LNCaP clone FGC (cell line): ENCODE results near the gene ZNF580.

Experiments used
- DNase-seq: peaks from one replicate; pipeline ENCODE4 v3.0.0-alpha.2; 2011; ENCODE audit warnings: low read depth
- H3K4me3 ChIP-seq: 2 replicates; pipeline ENCODE4 v1.5.1; 2011; ENCODE audit warnings: mild to moderate bottlenecking, low read depth, low read length, control low read depth
- TF ChIP-seq, protein P1 (sequence below): IDR thresholded peaks from 2 replicates; pipeline ENCODE4 v1.5.1; 2012; ENCODE audit warnings: mild to moderate bottlenecking; ENCODE audit not compliant: control insufficient read depth, insufficient read depth; ENCODE audit errors: extremely low read depth

Gene ZNF580

DNA sequence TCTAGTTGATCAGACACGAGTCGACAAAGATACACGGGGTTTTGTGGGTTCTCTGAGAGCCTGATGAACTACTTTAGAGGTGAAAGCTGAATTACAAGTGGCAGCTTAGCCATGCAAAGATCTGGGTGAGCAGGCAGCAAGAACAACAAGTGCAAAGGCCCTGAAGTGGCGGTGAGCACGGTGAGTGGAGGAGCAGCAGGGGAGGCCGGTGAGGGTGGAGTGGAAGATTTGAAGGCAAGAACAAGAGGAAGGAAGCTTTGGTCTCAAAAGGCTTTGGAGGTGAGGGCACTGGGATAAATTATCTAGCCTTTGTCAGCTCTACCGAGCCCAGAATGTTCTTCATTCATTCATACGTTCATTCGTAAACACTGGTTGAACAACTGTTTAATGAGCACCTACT lies 34.0 kb upstream of the ZNF580 start:
- no peak for DNase-seq
- peak overlapping the region; percentile 96 for H3K4me3 ChIP-seq
- TF ChIP-seq, protein P1, sequence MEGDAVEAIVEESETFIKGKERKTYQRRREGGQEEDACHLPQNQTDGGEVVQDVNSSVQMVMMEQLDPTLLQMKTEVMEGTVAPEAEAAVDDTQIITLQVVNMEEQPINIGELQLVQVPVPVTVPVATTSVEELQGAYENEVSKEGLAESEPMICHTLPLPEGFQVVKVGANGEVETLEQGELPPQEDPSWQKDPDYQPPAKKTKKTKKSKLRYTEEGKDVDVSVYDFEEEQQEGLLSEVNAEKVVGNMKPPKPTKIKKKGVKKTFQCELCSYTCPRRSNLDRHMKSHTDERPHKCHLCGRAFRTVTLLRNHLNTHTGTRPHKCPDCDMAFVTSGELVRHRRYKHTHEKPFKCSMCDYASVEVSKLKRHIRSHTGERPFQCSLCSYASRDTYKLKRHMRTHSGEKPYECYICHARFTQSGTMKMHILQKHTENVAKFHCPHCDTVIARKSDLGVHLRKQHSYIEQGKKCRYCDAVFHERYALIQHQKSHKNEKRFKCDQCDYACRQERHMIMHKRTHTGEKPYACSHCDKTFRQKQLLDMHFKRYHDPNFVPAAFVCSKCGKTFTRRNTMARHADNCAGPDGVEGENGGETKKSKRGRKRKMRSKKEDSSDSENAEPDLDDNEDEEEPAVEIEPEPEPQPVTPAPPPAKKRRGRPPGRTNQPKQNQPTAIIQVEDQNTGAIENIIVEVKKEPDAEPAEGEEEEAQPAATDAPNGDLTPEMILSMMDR = no peak

- DNase-seq = no peak
- TF ChIP-seq, protein P1 = no peak
- H3K4me3 ChIP-seq = no peak overlapping the region
Observed at GRCh38 chr19:55609326-55609725, 31.5 kb upstream of the ZNF580 start.

DNA sequence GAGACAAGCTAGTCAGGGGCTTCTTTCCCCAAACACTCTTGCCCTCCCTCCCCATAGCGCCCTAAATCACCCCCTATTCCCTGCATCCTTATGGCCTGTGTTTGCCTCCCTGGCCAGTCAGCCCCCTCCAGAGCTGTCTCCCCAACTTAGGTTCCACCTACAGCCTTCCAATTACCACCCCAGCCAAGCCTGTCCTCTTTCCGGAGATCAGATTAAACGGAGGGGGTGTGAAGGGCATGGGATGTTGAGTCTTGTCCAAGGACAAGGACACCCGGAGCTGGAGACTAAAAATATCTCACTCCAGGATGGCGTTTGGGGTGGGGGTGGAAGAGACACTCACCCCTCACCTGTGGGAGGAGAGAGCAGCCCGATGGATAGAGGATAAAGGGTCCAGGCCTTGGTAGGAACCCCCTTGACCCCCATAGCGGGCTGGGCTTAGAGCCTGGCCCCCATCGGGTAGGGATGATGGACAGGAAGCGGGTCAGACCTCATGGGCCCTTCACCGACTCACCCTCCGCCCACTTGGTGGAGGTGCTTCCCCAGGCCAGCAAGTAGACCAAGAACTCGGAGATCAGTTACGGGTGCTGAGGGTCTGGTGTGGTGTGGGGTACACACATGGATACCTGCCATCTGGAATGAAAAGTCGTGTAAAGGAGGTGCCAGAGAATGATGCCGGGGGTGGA lies 29.4 kb upstream of the ZNF580 start:
- TF ChIP-seq, protein P1 = no peak
- DNase-seq = no peak
- no peak overlapping the region for H3K4me3 ChIP-seq

GRCh38 chr19:55611983-55612645 lies 28.7 kb upstream of the ZNF580 start:
- TF ChIP-seq, protein P1 = no peak
- DNase-seq = no peak
- no peak overlapping the region for H3K4me3 ChIP-seq

- no peak overlapping the region for H3K4me3 ChIP-seq
- DNase-seq = no peak
- TF ChIP-seq, protein P1 = no peak
Observed at GRCh38 chr19:55613396-55613795, 27.4 kb upstream of the ZNF580 start.

DNA sequence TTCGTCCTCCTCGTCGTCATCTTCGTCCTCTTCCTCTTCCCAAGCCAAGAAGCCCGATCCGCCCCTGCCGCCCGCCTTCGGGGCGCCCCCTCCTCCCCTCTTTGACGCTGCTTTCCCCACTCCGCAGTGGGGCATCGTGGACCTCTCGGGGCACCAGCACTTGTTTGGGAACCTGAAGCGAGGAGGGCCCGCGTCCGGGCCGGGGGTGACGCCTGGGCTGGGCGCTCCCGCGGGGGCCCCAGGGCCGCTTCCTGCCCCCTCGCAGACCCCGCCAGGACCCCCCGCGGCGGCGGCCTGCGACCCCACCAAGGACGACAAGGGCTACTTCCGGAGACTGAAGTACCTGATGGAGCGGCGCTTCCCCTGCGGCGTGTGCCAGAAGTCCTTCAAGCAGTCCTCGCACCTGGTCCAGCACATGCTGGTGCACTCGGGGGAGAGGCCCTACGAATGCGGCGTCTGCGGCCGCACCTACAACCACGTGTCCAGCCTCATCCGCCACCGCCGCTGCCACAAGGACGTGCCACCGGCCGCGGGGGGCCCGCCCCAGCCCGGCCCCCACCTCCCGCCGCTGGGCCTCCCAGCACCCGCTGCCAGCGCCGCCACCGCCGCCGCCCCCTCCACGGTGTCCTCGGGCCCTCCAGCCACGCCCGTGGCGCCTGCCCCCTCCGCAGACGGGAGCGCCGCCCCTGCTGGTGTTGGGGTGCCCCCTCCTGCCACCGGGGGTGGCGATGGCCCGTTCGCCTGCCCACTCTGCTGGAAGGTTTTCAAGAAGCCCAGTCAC lies 26.7 kb upstream of the ZNF580 start:
- TF ChIP-seq, protein P1 = no peak
- no peak for DNase-seq
- H3K4me3 ChIP-seq = no peak overlapping the region
